HK-2 (cell line): ENCODE data around the gene EVX2.

Experiments used
- DNase-seq: peaks from one replicate; pipeline ENCODE4 v3.0.0-alpha.2; 2018; ENCODE audit not compliant: unreplicated experiment

EVX2 gene

DNA sequence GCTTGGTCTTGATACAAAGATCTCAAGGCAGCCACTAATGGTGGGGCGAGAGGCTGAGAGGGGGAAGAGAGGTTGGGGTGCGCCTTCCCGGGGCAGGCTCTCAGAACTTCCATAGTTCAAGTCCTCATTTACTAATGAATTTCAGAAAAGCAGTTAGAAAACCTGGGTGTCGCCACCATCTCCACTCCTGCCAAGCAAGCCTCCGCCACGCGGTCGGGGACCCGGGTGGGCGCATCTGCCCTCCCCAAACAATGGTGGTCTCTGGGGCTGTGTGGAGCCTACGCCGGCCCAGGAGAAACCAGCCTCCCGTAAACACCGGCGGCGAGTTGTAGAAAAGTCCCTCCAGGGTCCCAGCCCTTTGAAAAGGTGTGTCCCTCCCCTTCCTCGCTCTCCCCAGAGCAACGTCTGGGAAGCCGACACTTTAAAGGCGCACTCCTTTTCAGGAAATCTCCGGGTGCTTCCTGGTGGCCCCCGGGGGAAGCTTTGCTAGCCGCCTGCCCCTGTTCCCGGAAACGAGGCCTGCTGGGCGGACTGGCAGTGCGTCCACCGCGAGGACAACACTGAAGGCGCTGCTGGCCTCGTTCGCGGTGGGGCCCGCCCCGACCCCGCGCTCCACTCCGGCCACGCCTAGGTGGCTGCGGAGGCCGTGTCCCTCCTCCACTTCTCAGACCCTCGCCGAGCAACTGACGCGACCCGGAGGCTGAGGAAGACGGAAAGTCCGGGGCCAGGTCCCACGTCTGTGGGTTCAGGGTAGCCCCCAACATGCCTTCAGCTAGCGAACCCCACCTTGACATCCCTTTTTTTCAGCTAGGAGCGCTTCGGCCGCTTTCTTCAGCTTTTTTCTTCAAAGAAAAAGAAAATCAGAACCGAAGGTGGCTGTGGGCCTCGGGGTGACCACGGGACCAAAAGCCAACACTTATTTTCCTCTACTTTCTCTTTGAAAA is 16.8 kb downstream of the EVX2 start:
- DNase-seq = no peak

DNA sequence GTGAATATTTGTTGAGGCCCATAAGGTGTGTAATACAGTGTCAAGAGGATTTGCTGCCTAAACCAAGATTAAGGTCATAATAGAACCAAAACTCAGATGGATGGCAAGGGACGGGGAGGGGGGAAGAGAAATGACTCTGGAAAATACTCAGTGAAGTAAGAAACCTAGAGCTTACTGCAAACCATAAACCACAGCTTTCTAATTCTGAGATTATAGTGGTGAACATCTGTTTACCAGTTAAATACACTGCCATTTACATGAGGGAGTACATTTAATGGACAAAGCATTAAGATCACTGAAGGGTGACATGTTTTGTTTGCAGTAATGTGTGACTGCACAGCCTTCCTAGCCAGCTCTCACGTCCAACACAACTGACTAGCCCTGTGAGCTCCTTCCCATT is 19.8 kb downstream of the EVX2 start:
- DNase-seq = no peak

- no peak for DNase-seq
Observed at GRCh38 chr2:176056406-176056805, 27.4 kb downstream of the EVX2 start.

DNA sequence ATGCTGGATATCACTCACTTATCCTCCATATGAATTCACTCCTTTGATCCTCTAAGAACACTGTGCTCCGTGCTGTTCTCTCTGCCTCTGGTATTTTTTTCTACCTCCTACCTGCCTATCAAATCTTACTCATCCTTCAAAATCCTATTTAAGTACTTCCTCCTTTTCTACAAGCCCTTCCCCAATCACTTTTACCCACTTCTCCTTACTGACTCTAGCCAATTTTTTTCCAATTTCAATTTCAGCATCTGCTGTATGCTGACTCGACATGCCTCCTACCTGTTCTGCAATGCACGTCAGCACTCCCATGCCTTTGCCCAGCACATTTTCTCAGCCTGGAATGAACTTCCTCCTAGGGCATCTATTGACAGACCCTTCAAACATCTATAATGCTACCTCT is 44.4 kb downstream of the EVX2 start:
- DNase-seq = no peak

DNA sequence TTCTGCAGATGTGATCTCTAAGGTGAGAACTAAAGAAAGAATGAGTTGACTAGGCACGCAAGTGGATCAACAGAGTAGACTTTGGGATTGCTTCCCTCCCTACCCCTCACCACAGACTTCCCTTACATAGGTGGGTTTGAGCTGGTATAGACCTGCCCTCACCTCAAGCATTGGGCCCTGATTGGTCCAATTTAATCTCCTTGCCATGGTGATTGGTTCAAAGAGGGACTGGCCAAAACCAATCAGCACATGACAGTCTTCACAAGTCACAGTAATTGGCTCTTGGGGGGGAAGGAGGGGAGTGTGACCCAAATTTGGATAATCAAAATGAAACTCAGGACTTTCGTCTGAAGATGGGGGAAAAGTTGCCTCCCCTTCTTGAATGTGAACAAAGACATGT is 45.1 kb downstream of the EVX2 start:
- no peak for DNase-seq

GRCh38 chr2:176035013-176035691 is 48.6 kb downstream of the EVX2 start:
- DNase-seq = no peak

DNA sequence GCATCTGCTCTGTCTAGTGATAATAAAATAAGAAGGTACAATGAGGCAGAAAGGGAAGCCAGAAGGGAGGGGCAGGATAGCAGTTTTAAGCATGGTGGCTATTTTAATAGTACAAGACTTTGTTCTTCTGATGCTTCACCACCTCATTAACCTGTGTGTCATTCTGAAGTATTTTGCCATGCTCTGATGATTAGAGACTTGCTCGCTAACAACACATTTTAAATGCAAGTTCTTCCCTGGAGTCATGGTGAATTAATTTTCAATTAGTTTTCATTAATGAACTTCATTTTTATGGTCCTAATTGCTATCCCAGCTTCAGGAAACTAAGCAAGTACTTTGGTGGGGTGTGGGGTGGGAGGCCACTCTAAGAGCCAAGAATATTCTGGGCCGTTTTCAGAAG is 56.0 kb downstream of the EVX2 start:
- DNase-seq = no peak
